GM06990 (cell line): ENCODE data around the gene ADGRL3.
"Not testable (repeated sequence)": the region's sequence is repeated elsewhere in the genome, so short reads cannot be mapped to it uniquely, and the experiment has no call there.

Source experiments
- DNase-seq: peaks from one replicate; pipeline ENCODE4 v3.0.0-alpha.2; 2011; ENCODE audit not compliant: insufficient read length; ENCODE audit errors: extremely low read depth
- H3K27me3 ChIP-seq: replicated peaks from 2 replicates; pipeline ENCODE4 v1.6.0; 2011; ENCODE audit warnings: low read length; ENCODE audit not compliant: control insufficient read depth, insufficient read depth
- H3K36me3 ChIP-seq: 2 replicates; pipeline ENCODE4 v1.5.1; 2011; ENCODE audit warnings: low read length; ENCODE audit not compliant: control insufficient read depth, insufficient read depth
- H3K4me3 ChIP-seq: replicated peaks from 2 replicates; pipeline ENCODE4 v1.5.1; 2011; ENCODE audit warnings: low read depth, mild to moderate bottlenecking, control low read depth, low read length
- TF ChIP-seq, protein P1 (sequence below): IDR thresholded peaks from 2 replicates; pipeline ENCODE4 v1.5.1; 2011; ENCODE audit warnings: low read length, control low read depth, mild to moderate bottlenecking, inconsistent platforms; ENCODE audit not compliant: insufficient read depth, poor library complexity, severe bottlenecking

Gene ADGRL3

GRCh38 chr4:61201961-61202637, 2.0 kb downstream of the ADGRL3 start:
- Histone ChIP-seq H3K4me3 (no peak overlapping the region), H3K27me3 (no peaks in the 10 kb centered on the region), H3K36me3 (no peaks in the 10 kb centered on the region)
- TF ChIP-seq, protein P1, sequence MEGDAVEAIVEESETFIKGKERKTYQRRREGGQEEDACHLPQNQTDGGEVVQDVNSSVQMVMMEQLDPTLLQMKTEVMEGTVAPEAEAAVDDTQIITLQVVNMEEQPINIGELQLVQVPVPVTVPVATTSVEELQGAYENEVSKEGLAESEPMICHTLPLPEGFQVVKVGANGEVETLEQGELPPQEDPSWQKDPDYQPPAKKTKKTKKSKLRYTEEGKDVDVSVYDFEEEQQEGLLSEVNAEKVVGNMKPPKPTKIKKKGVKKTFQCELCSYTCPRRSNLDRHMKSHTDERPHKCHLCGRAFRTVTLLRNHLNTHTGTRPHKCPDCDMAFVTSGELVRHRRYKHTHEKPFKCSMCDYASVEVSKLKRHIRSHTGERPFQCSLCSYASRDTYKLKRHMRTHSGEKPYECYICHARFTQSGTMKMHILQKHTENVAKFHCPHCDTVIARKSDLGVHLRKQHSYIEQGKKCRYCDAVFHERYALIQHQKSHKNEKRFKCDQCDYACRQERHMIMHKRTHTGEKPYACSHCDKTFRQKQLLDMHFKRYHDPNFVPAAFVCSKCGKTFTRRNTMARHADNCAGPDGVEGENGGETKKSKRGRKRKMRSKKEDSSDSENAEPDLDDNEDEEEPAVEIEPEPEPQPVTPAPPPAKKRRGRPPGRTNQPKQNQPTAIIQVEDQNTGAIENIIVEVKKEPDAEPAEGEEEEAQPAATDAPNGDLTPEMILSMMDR: no peak
- DNase-seq: no peak

- Histone ChIP-seq H3K27me3 (no peaks in the 10 kb centered on the region), H3K36me3 (no peaks in the 10 kb centered on the region), H3K4me3 (no peak overlapping the region)
- DNase-seq: no peak
- TF ChIP-seq, protein P1: no peak
These were observed 2.7 kb downstream of the ADGRL3 start for GRCh38 chr4:61202638-61203435.

DNA sequence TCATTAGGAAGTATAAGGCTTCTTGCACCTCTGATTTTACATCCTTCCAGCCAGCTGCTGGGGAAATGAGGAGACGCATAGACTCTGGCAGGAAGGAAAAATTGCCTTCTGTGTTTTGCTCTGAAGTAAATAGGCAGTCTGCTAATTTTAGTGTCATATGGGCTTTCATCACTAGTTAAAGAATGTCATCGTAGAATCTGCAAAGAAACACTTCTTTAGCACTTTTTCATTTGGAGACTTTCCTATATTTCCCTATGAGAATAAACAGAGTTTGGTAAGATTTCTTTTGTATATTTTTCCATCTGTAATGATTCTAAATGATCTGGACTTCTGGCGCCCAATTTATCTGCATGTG, 3.3 kb downstream of the ADGRL3 start:
- Histone ChIP-seq H3K36me3 (no peaks in the 10 kb centered on the region), H3K4me3 (no peak overlapping the region), H3K27me3 (no peaks in the 10 kb centered on the region)
- TF ChIP-seq, protein P1: no peak
- no peak for DNase-seq

DNA sequence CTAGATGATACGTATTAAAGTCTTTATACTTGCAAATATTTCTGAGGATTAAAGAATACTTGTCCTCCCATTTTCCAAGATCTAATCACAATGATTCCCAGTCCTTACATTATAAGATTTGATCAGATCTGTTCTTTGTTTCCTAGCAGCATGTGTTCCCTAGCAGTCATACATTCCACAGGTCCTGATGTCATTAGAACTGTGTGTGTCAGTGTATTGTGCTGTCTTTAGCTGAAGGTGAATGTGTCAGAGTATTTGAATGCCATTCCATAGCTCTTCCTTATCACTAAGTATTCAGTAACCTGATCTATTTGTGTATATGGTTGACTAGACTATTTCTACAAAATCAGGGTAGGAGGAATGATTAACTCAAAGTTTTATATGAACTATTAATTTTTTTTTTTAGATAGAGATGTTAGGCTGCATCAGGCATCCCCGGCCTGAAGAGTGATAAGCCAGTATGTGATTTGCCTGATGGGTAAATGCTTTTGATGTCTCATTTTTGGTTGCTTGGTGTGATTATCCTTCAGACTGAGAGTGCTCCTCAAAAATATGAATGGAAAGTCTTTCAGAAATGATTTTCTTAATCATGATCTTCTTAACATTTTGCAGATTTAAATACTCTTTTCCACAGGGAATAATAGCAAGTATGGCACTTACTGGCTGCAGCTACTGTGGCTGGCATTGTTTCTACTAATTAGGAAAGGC, 4.4 kb downstream of the ADGRL3 start:
- H3K36me3 ChIP-seq: no peaks in the 10 kb centered on the region
- DNase-seq: no peak
- H3K27me3 ChIP-seq: no peaks in the 10 kb centered on the region
- no peak overlapping the region for H3K4me3 ChIP-seq
- TF ChIP-seq, protein P1: no peak

DNA sequence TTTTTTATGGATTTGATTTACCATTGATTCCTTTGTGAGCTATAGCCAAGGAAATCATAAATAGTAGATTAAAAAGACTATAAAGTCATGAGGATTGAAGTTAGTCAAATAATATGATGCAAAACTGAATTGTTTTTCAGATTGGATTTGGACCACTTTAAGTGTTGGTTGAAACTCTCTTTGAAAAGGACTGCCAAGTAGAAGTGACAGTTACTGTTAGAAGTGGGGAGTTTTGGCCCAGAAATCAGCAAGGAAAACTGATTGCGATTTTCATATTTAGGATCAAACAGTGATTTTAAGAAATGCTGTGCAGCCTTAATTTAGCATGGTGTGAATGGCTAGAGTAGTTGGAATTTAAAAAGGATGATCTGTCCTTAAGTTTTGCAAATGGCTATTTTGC, 4.9 kb downstream of the ADGRL3 start:
- Histone ChIP-seq H3K36me3 (no peaks in the 10 kb centered on the region), H3K4me3 (no peak overlapping the region), H3K27me3 (no peaks in the 10 kb centered on the region)
- TF ChIP-seq, protein P1: no peak
- no peak for DNase-seq

DNA sequence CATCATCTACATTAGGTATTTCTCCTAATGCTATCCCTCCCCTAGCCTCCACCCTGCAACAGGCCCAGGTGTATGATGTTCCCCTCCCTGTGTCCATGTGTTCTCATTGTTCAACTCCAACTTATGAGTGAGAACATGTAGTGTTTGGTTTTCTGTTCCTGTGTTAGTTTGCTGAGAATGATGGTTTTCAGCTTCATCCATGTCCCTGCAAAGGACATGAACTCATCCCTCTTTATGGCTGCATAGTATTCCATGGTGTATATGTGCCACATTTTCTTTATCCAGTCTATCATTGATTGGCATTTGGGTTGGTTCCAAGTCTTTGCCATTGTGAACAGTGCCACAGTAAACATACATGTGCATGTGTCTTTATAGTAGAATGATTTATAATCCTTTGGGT, 7.0 kb downstream of the ADGRL3 start:
- H3K27me3 ChIP-seq, H3K4me3 ChIP-seq, H3K36me3 ChIP-seq, DNase-seq: not testable (repeated sequence)
